Psoas muscle (tissue), 8 donors: ENCODE measurements around the gene DRD4. TPM values are rescaled to one million over a fixed set of nuclear protein-coding genes. Genes with fewer than 3 reads are reported as not detected.

ENCODE experiments used
- ATAC-seq, 4 donors: fragments of 200-7000 bp; cut with Tn5 transposase; one replicate each; pipeline ENCODE4 v1.9.1; 2020; ENCODE audit warnings: moderate library complexity in 3 of 4, mild to moderate bottlenecking in 2 of 4
- DNase-seq, 2 donors: peaks; one replicate each; pipeline ENCODE4 v3.0.0-alpha.2; 2020
- H3K27ac ChIP-seq: fragments of 200-600 bp; one replicate; pipeline ENCODE4 v1.8.0; 2022
- H3K27me3 ChIP-seq, 3 donors: fragments of 200-600 bp in 1 of 3; one replicate each; pipeline versions ENCODE4 v1.6.1 to v1.8.0; 2013 to 2022; ENCODE audit warnings: low read length in 2 of 3, mild to moderate bottlenecking in 2 of 3, moderate library complexity in 1 of 3; ENCODE audit not compliant: insufficient read depth in 3 of 3
- H3K36me3 ChIP-seq, 2 donors: fragments of 200-600 bp in 1 of 2; one replicate each; pipeline versions ENCODE4 v1.6.1 to v1.8.0; 2013 to 2022; ENCODE audit warnings: low read depth in 1 of 2, mild to moderate bottlenecking in 1 of 2, moderate library complexity in 1 of 2; ENCODE audit not compliant: insufficient read depth in 1 of 2
- H3K4me1 ChIP-seq: fragments of 200-600 bp; one replicate; pipeline ENCODE4 v1.8.0; 2022
- H3K4me3 ChIP-seq: fragments of 200-600 bp; one replicate; pipeline ENCODE4 v1.8.0; 2022; ENCODE audit warnings: mild to moderate bottlenecking
- H3K9me3 ChIP-seq: fragments of 200-600 bp; one replicate; pipeline ENCODE4 v1.8.0; 2022
- CTCF ChIP-seq: fragments of 200-600 bp; IDR thresholded peaks from one replicate; pipeline ENCODE4 v1.8.0; 2022; ENCODE audit warnings: antibody characterized with exemption
- WGBS, 3 donors: extraction: QIAGEN DNeasy Blood & Tissue Kit; methylation state at CpG; one replicate each; pipeline versions ENCODE4 v1.1.6 to v1.1.7; 2013; 5-methylcytosine and 5-hydroxymethylcytosine counted together
- intact Hi-C, 2 donors: fragments of 100-400 bp; cut with DNase I; formaldehyde crosslinking; loops; one replicate each; pipeline versions ENCODE4 v1.11.0 to v1.14.2; 2022
- polyA plus RNA-seq, 3 donors: library from polyadenylated mRNA; stranded (reverse); fragments of 200-250 nt; gene quantifications; one replicate each; pipeline ENCODE4 v1.2.3, GENCODE V29; 2013
- total RNA-seq, 4 donors: library from RNA; stranded (reverse); fragmentation: NEBNext Ultra II Directional in 2 of 4; extraction: Animal tissue kit (Norgen Biotek cat#: 25700) in 2 of 4; gene quantifications; one replicate each; pipeline versions ENCODE4 v1.2.1 to v1.2.4, GENCODE V29; 2021 to 2023
- donor health status: healthy with polysubstance abuse.
- donor health status: DM: no; HTN: no; CAD: no; lungs with moderate emphysema.
- donor health status: Bipolar disorder and iron deficiency.
- donor health status: healthy.
- donor health status: DM: yes; HTN: yes; CAD: no.
- donor health status: DM: no; HTN: no; CAD: no.
- donor health status: DM: no; HTN: no; CAD: no.
- donor health status: DM: yes; HTN: yes; CAD: no.

The DRD4 gene
- total and polyA plus RNA-seq, 7 donors: 0.14 to 1.2 (median 0.55) TPM; not detected in 2

- H3K27ac ChIP-seq: no peak overlapping the region
- peaks cover 9% of the 10 kb centered on the region for H3K4me1 ChIP-seq
- no peak for TF ChIP-seq CTCF
- H3K36me3 ChIP-seq: peaks cover 0 to 6% of the 10 kb centered on the region in 2 donors
- H3K4me3 ChIP-seq: no peak overlapping the region
- DNase-seq: peak in 1 of 2 donors; percentile 42
- 78 to 80% (median 80%) methylated on average over 25 of the region's 25 CpGs for WGBS, 3 donors
- no peak for ATAC-seq
- H3K9me3 ChIP-seq: no peaks in the 10 kb centered on the region
- peaks cover 0 to 2% (median 0%) of the 10 kb centered on the region in 3 donors for H3K27me3 ChIP-seq
- intact Hi-C loops: no loop called here
Measured at GRCh38 chr11:623999-624704, 12.9 kb upstream of the DRD4 start.

- peaks cover 16% of the 10 kb centered on the region for H3K4me1 ChIP-seq
- peaks cover 0 to 6% of the 10 kb centered on the region in 2 donors for H3K36me3 ChIP-seq
- WGBS, 3 donors: 62 to 78% (median 63%) methylated on average over 29 to 33 of the region's 33 CpGs
- no peaks in the 10 kb centered on the region for H3K9me3 ChIP-seq
- DNase-seq (peak in 1 of 2 donors; percentile 46), ATAC-seq (no peak)
- no peak for TF ChIP-seq CTCF
- H3K27me3 ChIP-seq: peaks cover 0 to 2% (median 0%) of the 10 kb centered on the region in 3 donors
- H3K27ac ChIP-seq: no peak within 1 kb of the TSS
- no peak within 1 kb of the TSS for H3K4me3 ChIP-seq
- intact Hi-C loops: loop anchor here in 1 of 2 donors (5.0 kb wide), 1 partner anchor 48 kb away; the partner anchor contains the start of gene PHRF1
Measured at GRCh38 chr11:624705-625635, 12.1 kb upstream of the DRD4 start, which contains the start of gene CDHR5. Gene CDHR5, minus strand, starts transcription at chr11:624955. Its CDS starts 53 bp downstream, at chr11:624902.

GRCh38 chr11:625636-626268 is 11.3 kb upstream of the DRD4 start:
- no peak for DNase-seq
- H3K27me3 ChIP-seq: peaks cover 0 to 2% (median 0%) of the 10 kb centered on the region in 3 donors
- no peaks in the 10 kb centered on the region for H3K9me3 ChIP-seq
- no peak for ATAC-seq
- no peak overlapping the region for H3K4me3 ChIP-seq
- TF ChIP-seq CTCF: no peak
- intact Hi-C loops: loop anchor here in 1 of 2 donors (5.0 kb wide), 1 partner anchor 48 kb away; the partner anchor contains the start of gene PHRF1
- WGBS, 3 donors: 79 to 85% (median 83%) methylated on average over 19 to 22 of the region's 22 CpGs
- peaks cover 24% of the 10 kb centered on the region for H3K4me1 ChIP-seq
- peaks cover 0 to 6% of the 10 kb centered on the region in 2 donors for H3K36me3 ChIP-seq
- no peak overlapping the region for H3K27ac ChIP-seq

GRCh38 chr11:626475-627307 is 10.4 kb upstream of the DRD4 start, which contains the start of gene SCT:
Gene SCT, minus strand, starts transcription at chr11:627181. Its CDS starts 38 bp downstream, at chr11:627143.
- Histone ChIP-seq H3K27me3 (peaks cover 0 to 2% (median 0%) of the 10 kb centered on the region in 3 donors), H3K9me3 (no peaks in the 10 kb centered on the region), H3K4me1 (peaks cover 30% of the 10 kb centered on the region), H3K27ac (peak within 1 kb of the TSS; percentile 90), H3K4me3 (no peak within 1 kb of the TSS), H3K36me3 (peaks cover 0 to 6% of the 10 kb centered on the region in 2 donors)
- intact Hi-C loops: loop anchor here in 1 of 2 donors (5.0 kb wide), 1 partner anchor 49 kb away; the partner anchor contains the start of gene PHRF1
- TF ChIP-seq CTCF: no peak
- ATAC-seq (no peak), DNase-seq (peak in 1 of 2 donors; percentile 53)
- 17 to 37% (median 36%) methylated on average over 22 to 72 of the region's 72 CpGs for WGBS, 3 donors
